C4-2B (cell line): Measurements from ENCODE around the gene CDKL4.

Source experiments
- CTCF ChIP-seq: fragments of 450-650 bp; conservative IDR thresholded peaks from 2 replicates; pipeline ENCODE4 v1.5.1; 2017; ENCODE audit warnings: mild to moderate bottlenecking
- ZFX ChIP-seq: fragments of 450-650 bp; IDR thresholded peaks from 2 replicates; pipeline ENCODE4 v1.6.1; 2017

GRCh38 chr2:39234754-39235153 is 9.0 kb downstream of the CDKL4 start:
- TF ChIP-seq CTCF, result no peak
- no peak for TF ChIP-seq ZFX
